CD4-positive, alpha-beta T cell (primary cell): ENCODE data around the gene ESCO1. TPM values are rescaled to one million over a fixed set of nuclear protein-coding genes. Genes with fewer than 3 reads are reported as not detected.
A peak's percentile ranks its signal among the peaks of the same experiment; 100 is the strongest.

ENCODE experiments used
- ATAC-seq: fragments of 200-7000 bp; cut with Tn5 transposase; one replicate; pipeline ENCODE4 v1.10.0; 2022; ENCODE audit warnings: mild to moderate bottlenecking; ENCODE audit not compliant: poor library complexity
- CTCF ChIA-PET: fragments of 350-600 bp; sonication (Branson Sonifier 250); formaldehyde crosslinking; loops from one replicate; lab custom pipeline; 2021; ENCODE audit warnings: antibody characterized with exemption, inconsistent platforms; lab: Charles Lee
- POLR2A ChIA-PET: fragments of 350-600 bp; sonication (Branson Sonifier 250); formaldehyde crosslinking; loops from one replicate; lab custom pipeline; 2021; ENCODE audit warnings: antibody characterized with exemption, inconsistent platforms; lab: Charles Lee
- DNase-seq, 14 experiments: peaks; one replicate each; pipeline ENCODE4 v3.0.0-alpha.2; 2013 to 2020; ENCODE audit warnings: mixed read lengths in 2 of 14
- H3K27ac ChIP-seq, 2 donors: one replicate each; pipeline versions ENCODE4 v1.5.1 to v1.7.0; 2013; ENCODE audit warnings: low read length in 2 of 2, low read depth in 1 of 2, mild to moderate bottlenecking in 1 of 2
- H3K27me3 ChIP-seq, 2 experiments: 1 replicate in 1 of 2; 2 replicates in 1 of 2; pipeline versions ENCODE4 v1.6.1 to v1.7.0; 2013; ENCODE audit warnings: low read length in 2 of 2, control low read depth in 1 of 2, mild to moderate bottlenecking in 1 of 2, moderate library complexity in 1 of 2; ENCODE audit not compliant: insufficient read depth in 2 of 2, control insufficient read depth in 1 of 2
- H3K36me3 ChIP-seq: one replicate; pipeline ENCODE4 v1.6.1; 2013; ENCODE audit warnings: low read length, control low read depth; ENCODE audit not compliant: insufficient read depth
- H3K4me1 ChIP-seq: one replicate; pipeline ENCODE4 v1.6.1; 2013; ENCODE audit warnings: low read length, control low read depth; ENCODE audit not compliant: insufficient read depth
- H3K4me3 ChIP-seq: one replicate; pipeline ENCODE4 v1.5.1; 2013; ENCODE audit warnings: mild to moderate bottlenecking, low read length, moderate library complexity
- H3K9me3 ChIP-seq, 2 experiments: 1 replicate in 1 of 2; 2 replicates in 1 of 2; pipeline versions ENCODE4 v1.6.1 to v1.7.0; 2013; ENCODE audit warnings: low read length in 2 of 2, mild to moderate bottlenecking in 2 of 2, control low read depth in 1 of 2, moderate library complexity in 1 of 2; ENCODE audit not compliant: control insufficient read depth in 1 of 2, insufficient read depth in 1 of 2
- H3K27ac Mint-ChIP-seq: one replicate; pipeline ENCODE4 v1.8.0; 2020; ENCODE audit warnings: mixed read lengths
- H3K27me3 Mint-ChIP-seq: one replicate; pipeline ENCODE4 v1.8.0; 2021; ENCODE audit warnings: mixed read lengths
- H3K36me3 Mint-ChIP-seq: one replicate; pipeline ENCODE4 v1.8.0; 2021; ENCODE audit warnings: low read depth, mixed read lengths
- H3K4me1 Mint-ChIP-seq: one replicate; pipeline ENCODE4 v1.8.0; 2021; ENCODE audit warnings: low read depth, mixed read lengths
- H3K4me3 Mint-ChIP-seq: one replicate; pipeline ENCODE4 v1.8.0; 2020; ENCODE audit warnings: mild to moderate bottlenecking, mixed read lengths
- H3K9me3 Mint-ChIP-seq: one replicate; pipeline ENCODE4 v1.8.0; 2020; ENCODE audit warnings: mixed read lengths
- CTCF ChIP-seq: fragments of 200-600 bp; IDR thresholded peaks from one replicate; pipeline ENCODE4 v1.8.0; 2022; ENCODE audit warnings: antibody characterized with exemption, mild to moderate bottlenecking
- intact Hi-C, 2 experiments: fragments of 100-400 bp; cut with DNase I in 1 of 2; cut with micrococcal nuclease in 1 of 2; formaldehyde crosslinking; loops; one replicate each; pipeline versions ENCODE4 v1.15.1 to v1.9.0; 2023 to 2025; cut with DNase I, micrococcal nuclease
- total RNA-seq, 174 experiments: library from RNA in 2 of 174; stranded (reverse) in 2 of 174; gene quantifications; one replicate each; pipeline ENCODE4 v1.2.3 and lab custom pipeline; 2021 to 2026

The ESCO1 gene
- total RNA-seq, 2 experiments from 2014 or later: 31.7 to 32.8 TPM

- ChIA-PET POLR2A (no interaction called here), CTCF (no interaction called here)
- Mint-ChIP-seq H3K27me3 (no peaks in the 10 kb centered on the region), H3K27ac (no peak overlapping the region), H3K4me1 (no peaks in the 10 kb centered on the region), H3K36me3 (peaks cover 84% of the 10 kb centered on the region), H3K9me3 (no peaks in the 10 kb centered on the region), H3K4me3 (no peak overlapping the region)
- Histone ChIP-seq H3K4me3 (no peak overlapping the region), H3K9me3 (no peaks in the 10 kb centered on the region), H3K4me1 (no peaks in the 10 kb centered on the region), H3K36me3 (peaks cover 74% of the 10 kb centered on the region), H3K27me3 (no peaks in the 10 kb centered on the region), H3K27ac (no peak overlapping the region)
- ATAC-seq (no peak), DNase-seq (no peak)
- intact Hi-C loops: no loop called here
- no peak for TF ChIP-seq CTCF
These were observed 66.2 kb downstream of the ESCO1 start for GRCh38 chr18:21534327-21534726.

- no peaks in the 10 kb centered on the region for H3K9me3 Mint-ChIP-seq
- H3K4me1 Mint-ChIP-seq: no peaks in the 10 kb centered on the region
- ChIA-PET CTCF (no interaction called here), POLR2A (no interaction called here)
- H3K27me3 ChIP-seq: no peaks in the 10 kb centered on the region
- H3K27me3 Mint-ChIP-seq: no peaks in the 10 kb centered on the region
- no peak overlapping the region for H3K27ac ChIP-seq
- peak overlapping the region; percentile 27 for H3K27ac Mint-ChIP-seq
- H3K4me3 Mint-ChIP-seq: no peak overlapping the region
- TF ChIP-seq CTCF: no peak
- H3K36me3 Mint-ChIP-seq: peaks cover 88% of the 10 kb centered on the region
- DNase-seq: no peak
- H3K4me3 ChIP-seq: no peak overlapping the region
- H3K9me3 ChIP-seq: no peaks in the 10 kb centered on the region
- peaks cover 50% of the 10 kb centered on the region for H3K36me3 ChIP-seq
- no peak for ATAC-seq
- intact Hi-C loops: no loop called here
- no peaks in the 10 kb centered on the region for H3K4me1 ChIP-seq
These were observed 74.0 kb downstream of the ESCO1 start for GRCh38 chr18:21526463-21526862.

- intact Hi-C loops: no loop called here
- Histone ChIP-seq H3K27ac (no peak overlapping the region), H3K4me1 (no peaks in the 10 kb centered on the region), H3K36me3 (peaks cover 50% of the 10 kb centered on the region), H3K4me3 (no peak overlapping the region), H3K9me3 (no peaks in the 10 kb centered on the region), H3K27me3 (no peaks in the 10 kb centered on the region)
- Mint-ChIP-seq H3K4me1 (no peaks in the 10 kb centered on the region), H3K27ac (peak overlapping the region; percentile 27), H3K4me3 (no peak overlapping the region), H3K36me3 (peaks cover 87% of the 10 kb centered on the region), H3K27me3 (no peaks in the 10 kb centered on the region), H3K9me3 (no peaks in the 10 kb centered on the region)
- POLR2A ChIA-PET: no interaction called here
- ATAC-seq (no peak), DNase-seq (no peak)
- no peak for TF ChIP-seq CTCF
- CTCF ChIA-PET: interaction anchor here (0.6 kb wide), 1 partner anchor 17 kb away, joined by 3 read pairs; no protein-coding TSS in a partner anchor
These were observed 74.6 kb downstream of the ESCO1 start for GRCh38 chr18:21525916-21526315.
